Keratinocyte (primary cell): ENCODE measurements around the gene RHOB. TPM values are rescaled to one million over a fixed set of nuclear protein-coding genes. Genes with fewer than 3 reads are reported as not detected.

Source experiments
- DNase-seq: peaks from one replicate; pipeline ENCODE4 v3.0.0-alpha.2; 2011; ENCODE audit warnings: low read depth, missing footprints, low spot score
- FAIRE-seq: peaks from 2 replicates; lab custom pipeline; 2011; peaks lifted over from hg19 to GRCh38; lab: Jason Lieb, UNC
- H2AFZ ChIP-seq: 2 replicates; pipeline ENCODE4 v1.6.0; 2012; ENCODE audit warnings: low read length, control low read depth, inconsistent platforms; ENCODE audit not compliant: control insufficient read depth
- H3K27ac ChIP-seq: 2 replicates; pipeline ENCODE4 v1.5.1; 2011; ENCODE audit warnings: low read length; ENCODE audit not compliant: control insufficient read depth, insufficient read depth
- H3K27me3 ChIP-seq: 3 replicates; pipeline ENCODE4 v1.6.0; 2011; ENCODE audit warnings: low read length; ENCODE audit not compliant: control insufficient read depth, insufficient read depth; ENCODE audit errors: extremely low read depth
- H3K36me3 ChIP-seq, 2 experiments: 2 replicates in 1 of 2; 3 replicates in 1 of 2; pipeline ENCODE4 v1.5.1; 2011; ENCODE audit warnings: low read length in 2 of 2, mild to moderate bottlenecking in 1 of 2; ENCODE audit not compliant: control insufficient read depth in 2 of 2, insufficient read depth in 2 of 2; ENCODE audit errors: extremely low read depth in 1 of 2
- H3K4me1 ChIP-seq: 3 replicates; pipeline ENCODE4 v1.5.1; 2011; ENCODE audit warnings: low read length; ENCODE audit not compliant: control insufficient read depth, insufficient read depth; ENCODE audit errors: extremely low read depth
- H3K4me2 ChIP-seq: 3 replicates; pipeline ENCODE4 v1.6.0; 2011; ENCODE audit warnings: low read depth, low read length; ENCODE audit not compliant: control insufficient read depth, insufficient read depth; ENCODE audit errors: extremely low read depth
- H3K4me3 ChIP-seq, 3 experiments: fragments of 200-600 bp in 1 of 3; sonication (generic) in 1 of 3; 2 replicates in 2 of 3; 3 replicates in 1 of 3; pipeline ENCODE4 v1.5.1; 2011 to 2016; ENCODE audit warnings: low read length in 3 of 3, mild to moderate bottlenecking in 3 of 3, control low read depth in 2 of 3, inconsistent platforms in 1 of 3, low read depth in 1 of 3, mixed read lengths in 1 of 3, mixed run types in 1 of 3, moderate library complexity in 1 of 3; ENCODE audit not compliant: control insufficient read depth in 2 of 3, insufficient read depth in 2 of 3; ENCODE audit errors: extremely low read depth in 1 of 3
- H3K79me2 ChIP-seq: 2 replicates; pipeline ENCODE4 v1.6.0; 2012; ENCODE audit warnings: low read length; ENCODE audit not compliant: control insufficient read depth, insufficient read depth
- H3K9ac ChIP-seq: 3 replicates; pipeline ENCODE4 v1.6.0; 2011; ENCODE audit warnings: low read length; ENCODE audit not compliant: control insufficient read depth, insufficient read depth; ENCODE audit errors: extremely low read depth
- H3K9me1 ChIP-seq: 3 replicates; pipeline ENCODE4 v1.6.0; 2011; ENCODE audit warnings: low read length; ENCODE audit not compliant: control insufficient read depth, insufficient read depth; ENCODE audit errors: extremely low read depth
- H3K9me3 ChIP-seq: 2 replicates; pipeline ENCODE4 v1.5.1; 2012; ENCODE audit warnings: low read depth, low read length; ENCODE audit not compliant: control insufficient read depth
- H4K20me1 ChIP-seq: 3 replicates; pipeline ENCODE4 v1.6.0; 2011; ENCODE audit warnings: low read length; ENCODE audit not compliant: control insufficient read depth, insufficient read depth; ENCODE audit errors: extremely low read depth
- EZH2 ChIP-seq: IDR thresholded peaks from one replicate; pipeline ENCODE4 v1.6.1; 2012; ENCODE audit warnings: inconsistent platforms, mild to moderate bottlenecking, low read length, moderate library complexity
- dilution Hi-C: fragments of 300-500 bp; cut with MboI; formaldehyde crosslinking; loops from one replicate; pipeline ENCODE4 v1.7.0; 2020; ENCODE audit warnings: low sequenced_read_pairs; ENCODE audit not compliant: extremely low pct_ligation_motif_present
- polyA plus RNA-seq, 5 experiments: library from polyadenylated mRNA; depleted of rRNA in 3 of 5; stranded (reverse) in 3 of 5; stranded (forward) in 1 of 5; unstranded in 1 of 5; fragments of >200 nt; gene quantifications; 1 replicate in 1 of 5; 2 replicates in 3 of 5; 3 replicates in 1 of 5; pipeline versions ENCODE4 v1.2.1 to v1.2.3, GENCODE V29; 2011 to 2012; ENCODE audit warnings: missing spikeins in 2 of 5, low read depth in 1 of 5, low replicate concordance in 1 of 5
- TF ChIP-seq, protein P1 (sequence below), 3 experiments: IDR thresholded peaks in 1 of 3; conservative IDR thresholded peaks in 1 of 3; optimal IDR thresholded peaks in 1 of 3; 2 replicates in 2 of 3; 3 replicates in 1 of 3; pipeline versions ENCODE3 to v1.5.1; 2011; ENCODE audit warnings: low read length in 3 of 3, mild to moderate bottlenecking in 3 of 3, moderate library complexity in 2 of 3, control low read depth in 1 of 3, inconsistent platforms in 1 of 3; ENCODE audit not compliant: insufficient read depth in 2 of 3; ENCODE audit errors: extremely low read depth in 1 of 3

Gene RHOB
- polyA plus RNA-seq, 1 donor (not counting 4 experiments of a cell fraction or from before 2014, with no cell fraction given) = 23.6 TPM

DNA sequence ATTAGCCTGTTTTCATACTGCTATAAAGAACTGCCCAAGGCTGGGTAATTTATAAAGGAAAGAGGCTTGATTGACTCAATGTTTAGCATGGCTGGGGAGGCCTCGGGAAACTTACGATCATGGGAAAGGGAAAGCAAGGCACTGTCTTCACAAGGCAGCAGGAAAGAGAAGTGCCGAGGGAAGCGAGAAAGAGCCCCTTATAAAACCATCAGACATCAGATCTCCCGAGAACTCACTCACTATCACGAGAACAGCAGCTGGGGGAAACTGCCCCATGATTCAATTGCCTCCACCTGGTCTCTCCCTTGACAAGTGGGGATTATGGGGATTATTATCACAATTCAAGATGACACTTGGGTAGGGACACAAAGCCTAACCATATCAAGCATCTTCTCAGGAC is 23.3 kb downstream of the RHOB start:
- no peak for FAIRE-seq
- H2AFZ ChIP-seq = no peak overlapping the region
- H3K27ac ChIP-seq = no peak overlapping the region
- peaks cover 9% of the 10 kb centered on the region for H3K4me1 ChIP-seq
- no peaks in the 10 kb centered on the region for H3K9me1 ChIP-seq
- no peak for TF ChIP-seq EZH2
- TF ChIP-seq, protein P1, sequence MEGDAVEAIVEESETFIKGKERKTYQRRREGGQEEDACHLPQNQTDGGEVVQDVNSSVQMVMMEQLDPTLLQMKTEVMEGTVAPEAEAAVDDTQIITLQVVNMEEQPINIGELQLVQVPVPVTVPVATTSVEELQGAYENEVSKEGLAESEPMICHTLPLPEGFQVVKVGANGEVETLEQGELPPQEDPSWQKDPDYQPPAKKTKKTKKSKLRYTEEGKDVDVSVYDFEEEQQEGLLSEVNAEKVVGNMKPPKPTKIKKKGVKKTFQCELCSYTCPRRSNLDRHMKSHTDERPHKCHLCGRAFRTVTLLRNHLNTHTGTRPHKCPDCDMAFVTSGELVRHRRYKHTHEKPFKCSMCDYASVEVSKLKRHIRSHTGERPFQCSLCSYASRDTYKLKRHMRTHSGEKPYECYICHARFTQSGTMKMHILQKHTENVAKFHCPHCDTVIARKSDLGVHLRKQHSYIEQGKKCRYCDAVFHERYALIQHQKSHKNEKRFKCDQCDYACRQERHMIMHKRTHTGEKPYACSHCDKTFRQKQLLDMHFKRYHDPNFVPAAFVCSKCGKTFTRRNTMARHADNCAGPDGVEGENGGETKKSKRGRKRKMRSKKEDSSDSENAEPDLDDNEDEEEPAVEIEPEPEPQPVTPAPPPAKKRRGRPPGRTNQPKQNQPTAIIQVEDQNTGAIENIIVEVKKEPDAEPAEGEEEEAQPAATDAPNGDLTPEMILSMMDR (optimal IDR thresholded peaks at IDR 0.05 in 1 of 3, IDR thresholded peaks at IDR 0.05 in 1 of 3, conservative IDR thresholded peaks at IDR 0.05 in 1 of 3; ENCODE audit: extremely low read depth in 1 of 3, insufficient read depth in 2 of 3, low read length in 3 of 3) = no peak
- no peaks in the 10 kb centered on the region for H3K9me3 ChIP-seq
- no peak for DNase-seq
- H3K79me2 ChIP-seq = no peaks in the 10 kb centered on the region
- no peaks in the 10 kb centered on the region for H3K27me3 ChIP-seq
- H3K4me2 ChIP-seq = no peak overlapping the region
- dilution Hi-C loops = no loop called here
- no peaks in the 10 kb centered on the region for H3K36me3 ChIP-seq
- H3K9ac ChIP-seq = no peak overlapping the region
- H3K4me3 ChIP-seq = no peak overlapping the region
- H4K20me1 ChIP-seq = no peaks in the 10 kb centered on the region

DNA sequence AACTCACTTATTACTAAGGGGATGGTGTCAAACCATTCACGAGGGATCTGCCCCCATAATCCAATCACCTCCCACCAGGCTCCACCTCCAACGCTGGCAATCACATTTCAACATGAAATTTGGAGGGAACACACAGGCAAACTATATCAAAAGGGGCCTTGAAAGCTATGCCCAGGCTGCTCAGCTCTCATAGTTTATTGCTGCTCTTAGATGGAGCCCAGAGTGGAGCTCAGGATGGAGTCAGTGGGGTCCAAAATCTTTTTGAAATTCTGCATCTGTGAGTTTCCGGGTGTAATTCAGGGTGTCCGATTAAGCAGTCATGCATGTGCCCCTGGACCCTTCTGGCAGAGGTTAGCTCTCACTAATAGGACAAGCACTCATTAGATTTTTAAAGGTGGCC is 24.3 kb downstream of the RHOB start:
- Histone ChIP-seq H3K4me3 (no peak overlapping the region), H3K4me1 (peaks cover 9% of the 10 kb centered on the region), H3K27ac (no peak overlapping the region), H3K36me3 (no peaks in the 10 kb centered on the region), H3K9ac (no peak overlapping the region), H3K27me3 (no peaks in the 10 kb centered on the region), H3K79me2 (no peaks in the 10 kb centered on the region), H2AFZ (no peak overlapping the region), H3K9me1 (no peaks in the 10 kb centered on the region), H3K4me2 (no peak overlapping the region), H4K20me1 (no peaks in the 10 kb centered on the region), H3K9me3 (no peaks in the 10 kb centered on the region)
- FAIRE-seq = no peak
- no peak for DNase-seq
- TF ChIP-seq, protein P1 (optimal IDR thresholded peaks at IDR 0.05 in 1 of 3, IDR thresholded peaks at IDR 0.05 in 1 of 3, conservative IDR thresholded peaks at IDR 0.05 in 1 of 3; ENCODE audit: extremely low read depth in 1 of 3, insufficient read depth in 2 of 3, low read length in 3 of 3) = no peak
- TF ChIP-seq EZH2 = no peak
- dilution Hi-C loops = no loop called here
